AG04449 (cell line): ENCODE measurements around the gene CRNKL1.

ENCODE experiments used
- CTCF ChIA-PET: fragments of 350-600 bp; formaldehyde crosslinking; extraction: SDS; loops from one replicate; lab custom pipeline; 2021; ENCODE audit warnings: antibody characterized with exemption; lab: Yijun Ruan, JAX
- POLR2A ChIA-PET: fragments of 400-600, 350-600 bp; formaldehyde crosslinking; extraction: SDS; loops from one replicate; lab custom pipeline; 2020; ENCODE audit warnings: antibody characterized with exemption, inconsistent platforms; lab: Yijun Ruan, JAX
- DNase-seq: peaks from one replicate; pipeline ENCODE4 v3.0.0-alpha.2; 2010; ENCODE audit warnings: low read depth, low spot score
- H3K4me3 ChIP-seq: 2 replicates; pipeline ENCODE4 v1.5.1; 2011; ENCODE audit warnings: low read depth, mild to moderate bottlenecking, control low read depth, low read length
- TF ChIP-seq, protein P1 (sequence below): IDR thresholded peaks from one replicate; pipeline ENCODE4 v1.5.1; 2011; ENCODE audit warnings: mild to moderate bottlenecking, moderate library complexity, low read length, control low read depth, inconsistent platforms; ENCODE audit not compliant: insufficient read depth; ENCODE audit errors: missing control alignments

CRNKL1 gene

DNA sequence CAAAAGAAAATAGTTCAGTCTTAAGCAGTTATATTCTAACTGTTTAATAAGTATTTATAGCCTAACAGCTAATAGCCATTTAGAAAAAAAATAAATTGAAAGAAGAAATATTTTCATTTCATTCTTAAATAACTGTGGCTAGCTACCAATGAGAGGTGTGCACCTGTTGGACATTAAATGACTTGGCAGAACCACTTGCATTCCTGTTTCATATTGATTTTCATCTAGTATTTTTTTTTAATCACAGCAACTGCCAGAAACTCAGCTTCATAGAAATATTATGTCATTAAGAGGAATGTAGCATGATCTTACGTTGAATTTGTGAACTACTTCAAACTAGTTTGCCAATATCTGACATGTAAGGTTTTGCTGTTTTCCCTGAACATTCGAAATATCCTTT, 25.0 kb downstream of the CRNKL1 start:
- DNase-seq, result no peak
- TF ChIP-seq, protein P1, sequence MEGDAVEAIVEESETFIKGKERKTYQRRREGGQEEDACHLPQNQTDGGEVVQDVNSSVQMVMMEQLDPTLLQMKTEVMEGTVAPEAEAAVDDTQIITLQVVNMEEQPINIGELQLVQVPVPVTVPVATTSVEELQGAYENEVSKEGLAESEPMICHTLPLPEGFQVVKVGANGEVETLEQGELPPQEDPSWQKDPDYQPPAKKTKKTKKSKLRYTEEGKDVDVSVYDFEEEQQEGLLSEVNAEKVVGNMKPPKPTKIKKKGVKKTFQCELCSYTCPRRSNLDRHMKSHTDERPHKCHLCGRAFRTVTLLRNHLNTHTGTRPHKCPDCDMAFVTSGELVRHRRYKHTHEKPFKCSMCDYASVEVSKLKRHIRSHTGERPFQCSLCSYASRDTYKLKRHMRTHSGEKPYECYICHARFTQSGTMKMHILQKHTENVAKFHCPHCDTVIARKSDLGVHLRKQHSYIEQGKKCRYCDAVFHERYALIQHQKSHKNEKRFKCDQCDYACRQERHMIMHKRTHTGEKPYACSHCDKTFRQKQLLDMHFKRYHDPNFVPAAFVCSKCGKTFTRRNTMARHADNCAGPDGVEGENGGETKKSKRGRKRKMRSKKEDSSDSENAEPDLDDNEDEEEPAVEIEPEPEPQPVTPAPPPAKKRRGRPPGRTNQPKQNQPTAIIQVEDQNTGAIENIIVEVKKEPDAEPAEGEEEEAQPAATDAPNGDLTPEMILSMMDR, result no peak
- POLR2A ChIA-PET, result no interaction called here
- H3K4me3 ChIP-seq, result no peak overlapping the region
- CTCF ChIA-PET, result interaction anchor here (1.1 to 2.6 kb wide), 2 partner anchors 10 to 334 kb away, joined by 3 to 14 read pairs; partner anchors contain the start of gene NAA20

DNA sequence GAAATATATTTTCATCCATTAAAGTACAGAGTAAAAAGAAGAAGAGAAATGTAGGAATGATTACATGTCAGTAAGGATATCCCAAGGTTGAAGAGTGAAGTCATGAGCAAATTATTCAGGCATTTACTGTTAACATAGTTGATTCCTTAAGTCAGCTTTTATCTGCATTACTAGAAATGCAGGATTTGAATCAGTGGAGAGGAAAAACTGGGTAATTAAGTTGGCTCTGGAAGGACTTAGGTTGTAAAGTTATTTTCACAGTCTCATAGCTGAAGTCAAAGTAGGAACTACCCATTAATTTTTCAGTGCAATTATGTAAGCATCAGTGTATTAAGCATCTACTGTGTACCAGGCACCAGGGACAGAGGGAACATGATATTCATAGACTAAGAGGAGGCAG, 27.3 kb downstream of the CRNKL1 start:
- POLR2A ChIA-PET, result no interaction called here
- H3K4me3 ChIP-seq, result no peak overlapping the region
- DNase-seq, result peak; percentile 28
- TF ChIP-seq, protein P1, result no peak
- CTCF ChIA-PET, result interaction anchor here (0.7 to 1.4 kb wide), 2 partner anchors 31 to 332 kb away, joined by 3 to 5 read pairs; no protein-coding TSS in a partner anchor

DNA sequence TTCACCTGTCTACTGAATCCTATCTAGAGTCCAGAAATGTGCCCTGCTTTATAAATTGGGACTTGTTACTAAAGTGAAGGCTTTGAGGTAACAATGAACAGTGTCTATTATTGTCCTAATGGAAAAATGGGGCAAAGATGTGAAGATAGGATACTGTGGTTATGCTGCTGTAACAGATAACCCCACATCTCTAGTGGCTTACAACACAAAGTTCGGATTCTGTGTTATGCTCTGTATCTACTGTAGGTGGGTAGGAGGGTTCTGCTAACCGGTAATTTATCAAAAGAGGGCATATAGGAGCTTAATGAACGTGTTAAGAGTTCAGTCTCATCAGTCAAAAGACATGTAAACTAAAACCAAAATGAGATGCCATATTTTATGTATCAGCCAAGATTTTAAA, 28.9 kb downstream of the CRNKL1 start:
- CTCF ChIA-PET, result no interaction called here
- TF ChIP-seq, protein P1, result no peak
- H3K4me3 ChIP-seq, result no peak overlapping the region
- POLR2A ChIA-PET, result no interaction called here
- no peak for DNase-seq

DNA sequence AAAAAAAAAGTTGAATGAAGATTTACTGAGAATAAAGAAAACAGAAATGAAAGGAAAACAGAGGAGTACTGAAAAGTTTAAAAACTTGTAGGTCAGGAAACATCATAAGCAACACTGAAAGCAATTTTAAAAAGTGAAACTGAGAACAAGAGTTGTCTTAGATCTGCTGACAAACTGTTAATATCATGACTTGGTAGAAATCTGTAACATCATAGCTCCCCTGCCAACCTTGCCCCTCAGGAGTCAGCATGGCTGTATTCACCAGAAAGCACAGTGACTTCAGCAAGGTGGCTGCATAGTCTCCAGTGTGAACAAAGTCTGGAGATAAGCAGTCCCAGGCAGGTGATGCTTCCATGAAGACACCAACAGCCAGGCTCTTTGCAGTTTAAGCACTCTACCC, 29.8 kb downstream of the CRNKL1 start:
- TF ChIP-seq, protein P1, result no peak
- no peak overlapping the region for H3K4me3 ChIP-seq
- ChIA-PET CTCF (no interaction called here), POLR2A (no interaction called here)
- no peak for DNase-seq

GRCh38 chr20:20021835-20022234, 30.4 kb downstream of the CRNKL1 start:
- DNase-seq, result no peak
- POLR2A ChIA-PET, result no interaction called here
- TF ChIP-seq, protein P1, result no peak
- H3K4me3 ChIP-seq, result no peak overlapping the region
- CTCF ChIA-PET, result no interaction called here

GRCh38 chr20:20020908-20021307, 31.4 kb downstream of the CRNKL1 start:
- POLR2A ChIA-PET, result no interaction called here
- CTCF ChIA-PET, result interaction anchor here (1.2 kb wide), 1 partner anchor 26 kb away, joined by 3 read pairs; no protein-coding TSS in a partner anchor
- TF ChIP-seq, protein P1, result no peak
- no peak overlapping the region for H3K4me3 ChIP-seq
- DNase-seq, result no peak
